Neural progenitor cell (in vitro differentiated cells): ENCODE measurements around the gene ATP10B.

Source experiments
- EZH2 ChIP-seq: fragments of 200-600 bp; sonication (generic); IDR thresholded peaks from 2 replicates; pipeline ENCODE4 v1.6.1; 2017; ENCODE audit warnings: antibody characterized with exemption, mild to moderate bottlenecking, moderate library complexity
- EZH2phosphoT487 ChIP-seq: fragments of 200-600 bp; sonication (generic); IDR thresholded peaks from 2 replicates; pipeline ENCODE4 v1.6.1; 2017; ENCODE audit warnings: antibody characterized with exemption
- TF ChIP-seq, protein P1 (sequence below): fragments of 200-600 bp; sonication (generic); IDR thresholded peaks from 2 replicates; pipeline ENCODE4 v1.5.1; 2017; ENCODE audit warnings: antibody characterized with exemption, mild to moderate bottlenecking

DNA sequence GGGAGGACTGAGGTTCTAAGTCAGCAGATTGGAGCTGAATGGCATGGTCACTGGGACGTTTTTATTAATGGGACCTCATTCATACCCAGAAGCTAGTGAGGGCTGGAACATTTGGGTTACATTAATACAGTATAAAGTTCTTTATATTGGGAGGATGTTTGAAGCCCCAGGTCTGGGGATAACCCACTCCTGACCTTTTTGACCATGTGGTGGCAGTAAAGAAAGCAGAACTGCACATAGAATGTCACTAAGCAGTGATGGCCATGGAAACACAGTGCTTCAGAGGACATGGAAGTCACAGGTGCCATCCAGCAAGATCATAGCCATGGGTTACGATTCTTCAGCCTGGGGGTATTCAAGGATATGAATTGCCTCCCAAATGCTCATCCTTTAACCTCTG lies 176.0 kb downstream of the ATP10B start:
- TF ChIP-seq, protein P1, sequence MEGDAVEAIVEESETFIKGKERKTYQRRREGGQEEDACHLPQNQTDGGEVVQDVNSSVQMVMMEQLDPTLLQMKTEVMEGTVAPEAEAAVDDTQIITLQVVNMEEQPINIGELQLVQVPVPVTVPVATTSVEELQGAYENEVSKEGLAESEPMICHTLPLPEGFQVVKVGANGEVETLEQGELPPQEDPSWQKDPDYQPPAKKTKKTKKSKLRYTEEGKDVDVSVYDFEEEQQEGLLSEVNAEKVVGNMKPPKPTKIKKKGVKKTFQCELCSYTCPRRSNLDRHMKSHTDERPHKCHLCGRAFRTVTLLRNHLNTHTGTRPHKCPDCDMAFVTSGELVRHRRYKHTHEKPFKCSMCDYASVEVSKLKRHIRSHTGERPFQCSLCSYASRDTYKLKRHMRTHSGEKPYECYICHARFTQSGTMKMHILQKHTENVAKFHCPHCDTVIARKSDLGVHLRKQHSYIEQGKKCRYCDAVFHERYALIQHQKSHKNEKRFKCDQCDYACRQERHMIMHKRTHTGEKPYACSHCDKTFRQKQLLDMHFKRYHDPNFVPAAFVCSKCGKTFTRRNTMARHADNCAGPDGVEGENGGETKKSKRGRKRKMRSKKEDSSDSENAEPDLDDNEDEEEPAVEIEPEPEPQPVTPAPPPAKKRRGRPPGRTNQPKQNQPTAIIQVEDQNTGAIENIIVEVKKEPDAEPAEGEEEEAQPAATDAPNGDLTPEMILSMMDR = peak; percentile 21
- TF ChIP-seq EZH2 (no peak), EZH2phosphoT487 (no peak)
